ENCODE data around the gene ABCC9. TPM values are rescaled to one million over a fixed set of nuclear protein-coding genes. Genes with fewer than 3 reads are reported as not detected.
A peak's percentile ranks its signal among the peaks of the same experiment; 100 is the strongest.

The ABCC9 gene
- polyA plus RNA-seq (ENCODE audit: insufficient read length in 12 of 12) = 10 to 100 TPM in 11 of 12 donors, not detected in 1; 31.4 to 97.6 (median 78.0) TPM
- long read RNA-seq, donor 1 = 0 reads
- long read RNA-seq, donor 2, partial matches to known transcripts = 0 of 2 reads
- long read RNA-seq, donor 2, other reads (novel, unspliced or antisense) = 0 of 2 reads
- long read RNA-seq, donor 3 = 0 reads
- long read RNA-seq, donor 4 = 0 reads
- long read RNA-seq, donor 5 = 0 reads
- long read RNA-seq, donor 6 = 0 reads
- long read RNA-seq, donor 7, partial matches to known transcripts = 0 of 2 reads
- long read RNA-seq, donor 7, other reads (novel, unspliced or antisense) = 0 of 2 reads
- long read RNA-seq, donor 8, partial matches to known transcripts = 0 of 5 reads
- long read RNA-seq, donor 8, other reads (novel, unspliced or antisense) = 0 of 5 reads
- long read RNA-seq, donor 9 = 0 reads
- long read RNA-seq, donor 10, partial matches to known transcripts = 0 of 2 reads
- long read RNA-seq, donor 10, other reads (novel, unspliced or antisense) = 0 of 2 reads
- long read RNA-seq, donor 11, partial matches to known transcripts = 0 of 2 reads
- long read RNA-seq, donor 11, other reads (novel, unspliced or antisense) = 0 of 2 reads

DNA sequence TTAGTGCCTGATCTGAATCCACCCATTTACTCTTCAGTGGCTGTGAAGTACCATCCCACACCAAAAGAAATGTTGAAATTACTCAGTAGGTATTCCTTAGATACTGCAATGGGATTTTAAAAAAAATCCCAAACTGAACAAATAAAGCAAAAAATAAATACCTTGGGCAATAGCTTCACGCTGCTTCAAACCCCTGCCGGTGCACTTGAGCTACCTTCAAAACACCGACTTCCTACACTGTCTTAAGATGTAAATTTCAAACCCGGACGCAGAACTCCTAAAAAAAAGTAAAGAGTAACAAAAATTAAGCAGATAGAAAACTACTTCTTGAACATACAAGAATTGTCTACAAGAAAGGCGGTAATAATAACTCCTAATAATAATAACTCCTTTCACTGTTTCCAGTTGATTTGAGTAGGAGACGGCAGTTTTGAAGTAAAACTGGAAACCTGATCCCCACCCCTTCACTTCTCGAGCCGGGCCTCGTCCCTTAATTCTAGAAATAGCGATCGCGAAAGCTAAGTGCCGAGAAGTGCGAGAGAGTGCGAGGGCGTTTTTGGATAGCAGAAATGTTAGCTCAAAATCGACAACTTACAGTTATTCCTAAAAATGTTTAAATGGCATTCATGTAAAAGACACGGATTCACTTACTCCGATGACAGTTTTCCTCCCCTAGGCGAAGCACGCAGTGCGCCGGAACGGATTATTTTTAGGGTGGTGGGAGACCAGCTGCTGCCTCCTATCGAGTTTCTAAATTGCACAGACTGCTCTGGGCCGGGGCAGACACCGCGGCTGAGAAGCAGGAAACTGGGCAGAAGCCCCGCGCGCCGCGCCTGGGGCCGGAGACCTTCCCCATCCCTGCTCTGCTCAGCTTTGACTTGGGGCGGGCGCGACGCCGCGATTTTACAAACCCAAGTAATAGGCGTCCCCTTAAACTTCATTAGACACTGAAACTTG lies at the start of gene ABCC9:
Gene ABCC9 (minus strand): TSS at position 878 of the 957 bp plus-strand sequence. CDS start 4,752 bp downstream, outside the sequence.
- peak; percentile 82 for DNase-seq

- peak; percentile 47 for DNase-seq
These were observed 48.7 kb upstream of the ABCC9 start for GRCh38 chr12:21989819-21990412.

DNA sequence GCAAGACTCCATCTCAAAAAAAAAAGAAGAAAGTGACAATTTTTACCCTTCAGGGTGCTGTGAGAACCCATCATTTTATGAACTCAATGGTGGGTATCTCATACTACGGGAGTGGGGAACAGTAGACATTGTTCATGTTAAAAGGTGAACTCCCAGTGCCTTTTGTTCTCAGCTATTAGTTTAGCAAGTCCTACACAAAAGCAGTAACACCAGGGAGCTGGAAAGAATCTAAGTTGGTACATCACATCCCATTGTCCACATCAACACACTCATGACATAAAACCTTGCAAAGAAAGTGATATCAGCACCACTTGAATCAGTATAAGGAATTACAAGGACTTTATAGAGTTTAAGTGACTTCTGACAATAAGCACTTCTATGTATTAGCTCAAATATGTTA lies 47.4 kb upstream of the ABCC9 start:
- DNase-seq = no peak

- no peak for DNase-seq
These were observed 46.5 kb upstream of the ABCC9 start for GRCh38 chr12:21987755-21988154.

DNA sequence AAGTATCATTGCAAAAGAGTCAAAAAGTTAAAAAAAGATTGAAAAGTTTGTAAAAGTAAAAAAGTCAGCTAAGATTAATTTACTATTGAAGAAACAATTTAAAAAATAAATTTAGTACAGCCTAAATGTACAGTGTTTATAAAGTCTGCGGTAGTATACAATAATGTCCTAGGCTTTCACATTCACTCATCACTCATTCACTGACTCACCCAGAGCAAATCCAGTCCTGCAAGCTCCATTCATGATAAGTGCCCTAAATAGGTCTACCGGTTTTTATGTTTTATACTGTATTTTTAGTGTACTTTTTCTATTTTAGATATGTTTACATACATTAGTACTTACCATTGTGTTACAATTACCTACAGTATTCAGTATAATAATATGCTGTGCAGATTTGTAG lies 43.9 kb upstream of the ABCC9 start:
- no peak for DNase-seq

GRCh38 chr12:21984375-21984774 lies 43.1 kb upstream of the ABCC9 start:
- no peak for DNase-seq

DNA sequence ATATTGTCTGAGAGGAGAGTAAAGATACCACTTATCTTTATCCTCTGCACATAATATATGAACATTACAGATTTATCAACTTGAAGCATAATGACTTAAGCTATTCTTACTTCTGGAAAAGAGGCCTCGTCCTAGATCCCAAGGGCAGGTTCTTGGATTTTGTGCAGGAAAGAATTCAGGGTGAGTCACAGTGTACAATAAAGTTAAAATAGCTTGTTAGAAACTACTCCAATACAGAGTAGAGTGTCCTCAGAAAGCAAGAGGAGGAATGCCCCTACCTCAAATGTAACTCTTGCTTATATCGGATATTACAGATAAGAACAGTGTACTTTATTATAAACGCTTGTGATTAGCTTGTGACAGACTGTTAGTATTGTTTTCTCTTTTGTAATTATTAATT lies 41.9 kb upstream of the ABCC9 start:
- peak; percentile 27 for DNase-seq

DNA sequence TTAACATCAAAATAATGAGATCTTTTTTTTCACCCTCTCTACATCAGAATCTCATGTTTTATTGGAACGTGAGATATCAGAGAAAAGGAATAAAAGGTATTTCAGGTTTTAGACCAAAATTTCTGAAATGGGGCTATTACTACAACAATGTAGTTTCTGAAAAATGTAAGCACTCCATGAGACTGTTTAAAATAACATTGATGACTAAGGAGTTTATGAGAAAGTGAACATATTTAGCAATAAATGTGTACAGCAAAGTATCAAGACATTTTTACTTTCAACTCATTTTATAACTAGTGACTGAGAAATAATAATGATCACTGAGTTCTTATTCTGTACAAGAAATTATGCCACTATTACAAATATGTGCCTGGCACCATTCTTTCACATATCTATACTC lies 39.3 kb upstream of the ABCC9 start:
- DNase-seq = no peak

DNA sequence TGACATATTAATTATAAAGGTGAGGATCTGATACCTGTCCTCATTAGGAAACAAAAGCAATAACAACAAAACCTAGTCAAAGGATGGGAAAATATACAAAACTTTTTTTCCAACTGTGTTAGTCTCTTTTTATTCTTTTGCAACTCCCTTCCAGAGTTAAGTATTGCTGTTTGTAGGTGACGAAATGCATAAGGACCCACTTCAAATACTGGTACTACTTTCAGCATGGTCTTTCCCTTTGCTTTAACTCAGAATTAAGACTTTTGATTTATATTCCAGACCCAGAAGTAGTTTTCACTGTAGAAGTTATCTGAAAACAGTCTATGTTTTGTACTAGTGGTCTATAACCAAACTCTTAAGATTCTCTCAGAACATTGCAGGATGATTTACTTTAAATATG lies 34.1 kb upstream of the ABCC9 start:
- DNase-seq = no peak

DNA sequence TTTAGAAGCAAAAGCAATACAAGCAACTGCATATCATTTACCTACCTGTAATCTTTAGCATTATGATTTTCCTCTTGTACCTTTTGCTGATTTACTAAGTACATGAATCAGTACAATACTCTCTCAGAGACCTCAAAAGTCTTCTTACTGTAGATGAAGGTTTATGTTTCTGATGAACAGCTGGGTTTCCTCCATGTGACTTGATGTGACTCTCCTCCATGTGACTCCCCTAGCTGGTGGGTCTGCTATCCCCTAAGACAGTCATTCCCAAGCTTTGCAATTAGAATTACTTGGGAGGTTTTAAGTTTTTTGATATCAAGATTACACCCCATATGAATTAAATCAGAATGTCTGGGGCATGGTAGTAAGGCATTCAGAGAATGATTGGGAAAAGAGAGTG lies 32.0 kb upstream of the ABCC9 start:
- no peak for DNase-seq

GRCh38 chr12:21972055-21972454 lies 30.8 kb upstream of the ABCC9 start:
- DNase-seq = no peak

DNA sequence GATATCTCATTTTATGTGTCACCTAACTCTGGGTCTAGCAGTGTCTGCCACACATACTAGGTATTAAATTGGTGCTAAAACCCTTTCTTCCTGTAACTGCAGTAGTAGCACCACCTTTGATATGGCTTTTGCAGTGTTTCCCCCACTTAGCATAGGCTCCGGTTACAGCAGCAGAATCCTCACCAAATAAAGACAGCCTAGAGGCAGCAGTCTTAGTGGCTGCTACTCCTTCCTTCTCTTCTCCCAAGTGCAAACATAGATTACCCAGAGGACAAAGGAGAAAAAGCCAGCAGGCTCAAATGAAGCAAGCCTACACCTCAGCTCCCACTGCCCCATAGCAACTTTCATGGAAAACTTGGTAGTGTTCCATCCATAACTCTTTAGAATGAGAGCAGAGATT lies 30.1 kb upstream of the ABCC9 start:
- DNase-seq = no peak

GRCh38 chr12:21962821-21963220 lies 21.6 kb upstream of the ABCC9 start:
- DNase-seq = no peak

DNA sequence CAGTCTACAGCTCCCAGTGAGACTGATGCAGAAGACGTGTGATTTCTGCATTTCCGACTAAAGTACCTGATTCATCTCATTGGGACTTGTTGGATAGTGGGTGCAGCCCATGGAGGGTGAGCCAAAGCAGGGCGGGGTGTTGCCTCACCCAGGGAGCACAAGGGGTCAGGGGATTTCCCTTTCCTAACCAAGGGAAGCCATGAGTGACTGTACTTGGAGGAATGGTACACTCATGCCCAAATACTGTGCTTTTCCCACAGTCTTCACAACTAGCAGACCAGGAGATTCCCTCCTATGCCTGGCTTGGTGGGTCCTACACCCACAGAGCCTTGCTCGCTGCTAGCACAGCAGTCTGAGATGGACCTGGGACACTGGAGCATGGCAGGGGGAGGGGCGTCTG lies 21.0 kb upstream of the ABCC9 start:
- DNase-seq = no peak

DNA sequence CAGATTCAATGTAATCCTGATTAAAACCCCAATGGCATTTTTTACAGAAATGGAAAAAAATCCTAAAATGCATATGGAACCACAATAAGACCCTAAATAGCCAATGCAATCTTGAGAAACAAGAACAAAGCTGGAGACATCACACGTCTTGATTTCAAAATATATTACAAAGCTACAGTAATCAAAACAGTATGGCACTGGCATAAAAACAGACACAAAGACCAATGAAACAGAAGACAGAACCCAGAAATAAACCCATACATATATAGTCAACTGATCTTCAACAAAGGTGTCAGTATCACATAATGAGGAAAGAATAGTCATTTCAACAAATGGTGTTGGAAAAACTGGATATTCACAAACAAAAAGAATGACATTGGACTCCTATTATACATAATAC lies 9.4 kb upstream of the ABCC9 start:
- no peak for DNase-seq

DNA sequence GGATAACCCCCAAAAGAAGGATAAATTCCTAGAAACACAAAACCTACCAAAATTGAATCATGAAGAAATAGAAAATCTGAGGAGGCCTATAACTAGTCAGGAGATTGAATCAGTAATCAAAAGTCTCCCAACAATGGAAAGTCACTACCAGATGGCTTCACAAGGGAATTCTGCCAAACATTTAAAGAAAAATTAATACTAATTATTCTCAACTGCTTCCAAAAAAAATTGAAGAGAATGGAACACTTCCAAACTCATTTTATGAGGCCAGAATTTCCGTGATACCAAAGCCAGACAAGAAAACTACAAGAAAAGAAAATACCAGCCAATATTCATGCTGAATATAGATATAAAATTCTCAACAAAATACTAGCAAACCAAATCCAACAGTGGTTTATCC lies 7.8 kb upstream of the ABCC9 start:
- no peak for DNase-seq

- no peak for DNase-seq
These were observed 5.8 kb upstream of the ABCC9 start for GRCh38 chr12:21946983-21947382.

DNA sequence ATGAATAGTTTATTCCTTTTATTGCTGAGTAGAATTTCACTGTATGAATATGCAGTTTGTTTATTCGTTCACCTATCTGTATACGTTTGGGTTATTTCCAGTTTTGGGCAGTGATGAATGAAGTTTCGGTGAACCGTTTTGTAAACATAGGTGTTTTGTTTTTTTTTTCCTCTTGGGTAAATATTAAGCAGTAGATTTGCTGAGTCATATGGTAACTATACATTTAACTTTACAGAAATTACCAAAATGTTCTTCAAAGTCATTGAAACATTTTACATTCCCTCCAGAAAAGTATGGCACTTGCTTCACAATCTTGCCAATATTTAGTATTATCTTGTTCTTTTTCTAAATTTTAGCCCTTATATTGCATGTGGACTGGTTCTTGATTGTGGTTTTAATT lies 3.8 kb upstream of the ABCC9 start:
- DNase-seq = no peak

- DNase-seq = no peak
These were observed 1.1 kb upstream of the ABCC9 start for GRCh38 chr12:21942377-21942703.

GRCh38 chr12:21941506-21942376 lies 515 bp upstream of the ABCC9 start:
- peak; percentile 65 for DNase-seq

- DNase-seq = peak; percentile 38
These were observed 1.8 kb downstream of the ABCC9 start for GRCh38 chr12:21939435-21939834.
